HG03045 (cell line): ENCODE data around the gene CPA1.

ENCODE experiments used
- ATAC-seq: cut with Tn5 transposase; IDR thresholded peaks from one replicate; pipeline ENCODE4 v1.9.1; 2021; ENCODE audit warnings: mild to moderate bottlenecking, moderate library complexity; ENCODE audit not compliant: unreplicated experiment

The CPA1 gene

GRCh38 chr7:130421684-130422083, 41.4 kb downstream of the CPA1 start:
- no peak for ATAC-seq

- ATAC-seq, result no peak
Observed at GRCh38 chr7:130423501-130424037, 43.3 kb downstream of the CPA1 start.

DNA sequence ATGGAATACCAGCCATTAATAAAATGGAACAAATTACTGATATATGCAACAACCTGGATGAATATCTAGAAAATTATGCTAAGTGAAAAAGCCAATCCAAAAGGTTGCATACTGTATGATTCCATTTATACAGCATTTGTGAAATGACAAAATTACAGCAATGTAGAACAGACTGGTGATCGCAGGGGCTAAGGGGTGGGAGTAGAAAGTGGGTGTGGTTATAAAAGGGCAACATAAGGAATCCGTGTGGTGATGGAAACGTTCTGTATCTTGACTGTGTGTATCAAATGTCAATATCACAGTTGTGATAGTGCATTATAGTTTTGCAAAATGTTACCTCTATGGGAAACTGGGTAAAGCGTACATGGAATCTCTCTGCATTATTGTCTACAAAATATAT, 45.5 kb downstream of the CPA1 start:
- no peak for ATAC-seq

DNA sequence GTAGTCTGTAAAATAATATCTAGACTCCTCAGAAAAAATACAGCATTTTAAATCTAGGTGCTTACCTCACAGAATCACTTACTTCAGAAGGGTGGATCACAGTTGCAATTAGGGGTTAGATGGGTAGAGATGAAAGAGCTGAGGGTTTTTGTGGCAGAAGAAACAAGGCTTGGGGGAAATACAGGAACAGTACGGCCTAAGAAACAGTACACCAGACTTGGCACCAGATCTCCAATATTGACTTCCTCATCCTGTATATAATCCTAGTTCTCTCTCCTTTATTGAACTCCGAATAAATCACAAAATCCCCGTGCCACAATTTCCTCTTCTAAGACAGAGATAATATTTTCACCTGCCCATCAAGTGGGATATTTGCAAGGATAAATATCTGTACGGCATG, 46.3 kb downstream of the CPA1 start:
- ATAC-seq, result no peak

- ATAC-seq, result no peak
Observed at GRCh38 chr7:130429019-130429418, 48.7 kb downstream of the CPA1 start.

GRCh38 chr7:130430115-130430514, 49.8 kb downstream of the CPA1 start:
- no peak for ATAC-seq

- ATAC-seq, result no peak
Observed at GRCh38 chr7:130430841-130431666, 50.8 kb downstream of the CPA1 start.

GRCh38 chr7:130432886-130433285, 52.6 kb downstream of the CPA1 start:
- ATAC-seq, result no peak

DNA sequence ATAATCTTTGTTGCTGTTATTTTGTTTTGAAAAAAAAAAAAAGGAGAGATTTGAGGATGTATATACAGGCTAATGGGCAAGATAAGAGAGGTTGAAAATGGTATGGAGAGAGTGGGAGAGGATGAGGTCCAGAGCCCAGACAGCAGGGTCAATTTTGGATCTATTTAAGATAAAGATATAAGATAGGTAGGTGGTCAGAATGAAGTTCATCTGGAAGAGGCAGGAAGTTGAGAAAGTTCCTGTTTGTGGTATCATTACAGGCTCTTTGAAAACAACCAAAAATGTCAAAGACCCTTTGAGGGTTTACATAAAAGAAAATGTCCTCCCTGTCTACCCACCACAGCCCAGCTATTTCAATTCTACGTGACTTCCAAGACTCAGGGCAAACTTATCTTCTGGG, 53.0 kb downstream of the CPA1 start:
- no peak for ATAC-seq

- no peak for ATAC-seq
Observed at GRCh38 chr7:130435311-130435854, 55.1 kb downstream of the CPA1 start.

DNA sequence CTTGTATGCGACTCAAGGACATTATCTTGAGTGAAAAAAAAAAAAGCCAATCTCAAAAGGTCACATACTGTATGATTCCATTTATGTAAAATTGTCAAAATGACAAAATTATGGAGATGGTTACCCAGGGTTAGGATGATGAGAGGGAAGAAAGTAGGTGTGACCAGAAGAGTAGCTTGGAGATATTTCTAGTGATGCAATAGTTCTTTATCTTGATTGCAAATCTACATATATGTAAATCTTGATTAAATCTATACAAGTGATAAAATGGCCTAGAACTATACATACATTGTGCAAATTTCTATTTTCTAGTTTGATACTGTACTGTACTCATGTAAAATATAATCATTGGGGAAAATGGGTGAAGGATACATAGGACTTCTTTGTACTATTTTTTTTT, 56.0 kb downstream of the CPA1 start:
- no peak for ATAC-seq
